ENCODE data around the gene NLRP13. TPM values are rescaled to one million over a fixed set of nuclear protein-coding genes. Genes with fewer than 3 reads are reported as not detected.

Gene NLRP13
- polyA plus RNA-seq, 1 experiment: not detected

GRCh38 chr19:55857149-55857548, 75.0 kb downstream of the NLRP13 start:
- ChIA-PET CTCF (no interaction called here), POLR2A (no interaction called here)
- Histone ChIP-seq H3K4me3 (ENCODE audit: low read depth, low read length) (no peak overlapping the region), H3K27me3 (ENCODE audit: control insufficient read depth, insufficient read depth, low read length) (no peaks in the 10 kb centered on the region), H3K36me3 (ENCODE audit: control insufficient read depth, insufficient read depth, low read length) (no peaks in the 10 kb centered on the region)
- DNase-seq (ENCODE audit: low read depth): no peak
- TF ChIP-seq, protein P1, sequence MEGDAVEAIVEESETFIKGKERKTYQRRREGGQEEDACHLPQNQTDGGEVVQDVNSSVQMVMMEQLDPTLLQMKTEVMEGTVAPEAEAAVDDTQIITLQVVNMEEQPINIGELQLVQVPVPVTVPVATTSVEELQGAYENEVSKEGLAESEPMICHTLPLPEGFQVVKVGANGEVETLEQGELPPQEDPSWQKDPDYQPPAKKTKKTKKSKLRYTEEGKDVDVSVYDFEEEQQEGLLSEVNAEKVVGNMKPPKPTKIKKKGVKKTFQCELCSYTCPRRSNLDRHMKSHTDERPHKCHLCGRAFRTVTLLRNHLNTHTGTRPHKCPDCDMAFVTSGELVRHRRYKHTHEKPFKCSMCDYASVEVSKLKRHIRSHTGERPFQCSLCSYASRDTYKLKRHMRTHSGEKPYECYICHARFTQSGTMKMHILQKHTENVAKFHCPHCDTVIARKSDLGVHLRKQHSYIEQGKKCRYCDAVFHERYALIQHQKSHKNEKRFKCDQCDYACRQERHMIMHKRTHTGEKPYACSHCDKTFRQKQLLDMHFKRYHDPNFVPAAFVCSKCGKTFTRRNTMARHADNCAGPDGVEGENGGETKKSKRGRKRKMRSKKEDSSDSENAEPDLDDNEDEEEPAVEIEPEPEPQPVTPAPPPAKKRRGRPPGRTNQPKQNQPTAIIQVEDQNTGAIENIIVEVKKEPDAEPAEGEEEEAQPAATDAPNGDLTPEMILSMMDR (IDR thresholded peaks at IDR 0.05; ENCODE audit: insufficient read depth, low read depth, low read length): no peak

DNA sequence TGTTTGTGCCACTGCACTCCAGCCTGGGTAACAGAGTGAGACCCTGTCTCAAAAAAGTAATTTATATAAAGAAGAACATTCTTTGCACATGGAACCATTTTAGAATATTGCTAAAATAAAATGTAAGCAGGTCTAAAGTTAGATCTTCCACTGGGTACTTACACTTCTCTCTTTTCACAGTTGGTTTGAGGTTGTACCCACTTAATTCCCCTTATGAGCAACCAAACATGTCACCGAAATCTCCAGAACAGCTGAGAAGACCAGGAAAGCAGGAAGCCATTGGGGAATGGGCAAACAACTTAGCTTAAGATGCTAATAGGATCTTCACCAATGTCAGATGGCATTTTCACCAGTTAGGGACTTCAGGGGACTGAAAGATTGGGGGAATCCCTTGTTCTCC, 77.0 kb downstream of the NLRP13 start:
- no peak for DNase-seq (ENCODE audit: low read depth)
- Histone ChIP-seq H3K27me3 (ENCODE audit: control insufficient read depth, insufficient read depth, low read length) (no peaks in the 10 kb centered on the region), H3K4me3 (ENCODE audit: low read depth, low read length) (no peak overlapping the region), H3K36me3 (ENCODE audit: control insufficient read depth, insufficient read depth, low read length) (no peaks in the 10 kb centered on the region)
- ChIA-PET POLR2A (no interaction called here), CTCF (no interaction called here)
- TF ChIP-seq, protein P1 (IDR thresholded peaks at IDR 0.05; ENCODE audit: insufficient read depth, low read depth, low read length): no peak

Other genes with a start within 250 kb of the NLRP13 start
- not detected in 2 replicates for gene NLRP9, start 193.9 kb downstream of the NLRP13 start, polyA plus RNA-seq (2011; rRNA removed)
- not detected in 2 replicates for gene RFPL4A, start 173.2 kb downstream of the NLRP13 start, polyA plus RNA-seq (2011; rRNA removed)
- gene RFPL4AL1, start 163.2 kb downstream of the NLRP13 start, polyA plus RNA-seq (2011; rRNA removed): not detected in 2 replicates
- not detected in 2 replicates for gene NLRP11, start 100.3 kb downstream of the NLRP13 start, polyA plus RNA-seq (2011; rRNA removed)
- not detected in 2 replicates for gene NLRP4, start 95.8 kb downstream of the NLRP13 start, polyA plus RNA-seq (2011; rRNA removed)
- gene NLRP8, start 15.5 kb upstream of the NLRP13 start, polyA plus RNA-seq (2011; rRNA removed): not detected in 2 replicates
- not detected in 2 replicates for gene NLRP5, start 54.4 kb upstream of the NLRP13 start, polyA plus RNA-seq (2011; rRNA removed)
- gene ZNF787, start 189.0 kb upstream of the NLRP13 start, polyA plus RNA-seq (2011; rRNA removed): 7.2 and 9.8 TPM in 2 replicates
- 10.2 and 11.5 TPM in 2 replicates for gene ZNF444, start 209.0 kb upstream of the NLRP13 start, polyA plus RNA-seq (2011; rRNA removed)
- gene GALP, start 243.7 kb upstream of the NLRP13 start, polyA plus RNA-seq (2011; rRNA removed): not detected in 2 replicates